CD8-positive, alpha-beta memory T cell (primary cell): ENCODE measurements around the gene FPR3. TPM values are rescaled to one million over a fixed set of nuclear protein-coding genes. Genes with fewer than 3 reads are reported as not detected.

ENCODE experiments used
- CTCF ChIA-PET: fragments of 350-600 bp; sonication (Branson Sonifier 250); formaldehyde crosslinking; loops from one replicate; lab custom pipeline; 2021; ENCODE audit warnings: antibody characterized with exemption; lab: Charles Lee
- POLR2A ChIA-PET: fragments of 350-600 bp; sonication (Branson Sonifier 250); formaldehyde crosslinking; loops from one replicate; lab custom pipeline; 2021; ENCODE audit warnings: antibody characterized with exemption; lab: Charles Lee
- DNase-seq, 5 donors: peaks; one replicate each; pipeline versions ENCODE4 v3.0.0 to v3.0.0-alpha.2; 2020 to 2022; ENCODE audit warnings: mixed read lengths in 1 of 5
- H3K27ac ChIP-seq: one replicate; pipeline ENCODE4 v1.7.0; 2013; ENCODE audit warnings: low read depth, mild to moderate bottlenecking, low read length, moderate library complexity
- H3K27me3 ChIP-seq: 2 replicates; pipeline ENCODE4 v1.7.0; 2013; ENCODE audit warnings: low read length, mild to moderate bottlenecking; ENCODE audit not compliant: insufficient read depth, poor library complexity, severe bottlenecking
- H3K36me3 ChIP-seq: 2 replicates; pipeline ENCODE4 v1.7.0; 2013; ENCODE audit warnings: mild to moderate bottlenecking, low read length, moderate library complexity; ENCODE audit not compliant: insufficient read depth
- H3K4me1 ChIP-seq: 2 replicates; pipeline ENCODE4 v1.7.0; 2013; ENCODE audit warnings: mild to moderate bottlenecking, low read length, moderate library complexity; ENCODE audit not compliant: insufficient read depth
- H3K4me3 ChIP-seq: 2 replicates; pipeline ENCODE4 v1.7.0; 2013; ENCODE audit warnings: mild to moderate bottlenecking, low read length
- H3K9me3 ChIP-seq: 2 replicates; pipeline ENCODE4 v1.7.0; 2013; ENCODE audit warnings: mild to moderate bottlenecking, low read length
- H3K27ac Mint-ChIP-seq, 8 donors: one replicate each; pipeline ENCODE4 v1.8.0; 2020 to 2021; ENCODE audit warnings: mixed read lengths in 8 of 8, mild to moderate bottlenecking in 6 of 8, inconsistent platforms in 3 of 8, moderate library complexity in 3 of 8
- H3K27me3 Mint-ChIP-seq, 2 donors: one replicate each; pipeline ENCODE4 v1.8.0; 2020 to 2021; ENCODE audit warnings: mixed read lengths in 2 of 2, mild to moderate bottlenecking in 1 of 2, moderate library complexity in 1 of 2
- H3K36me3 Mint-ChIP-seq, 3 donors: one replicate each; pipeline ENCODE4 v1.8.0; 2020 to 2021; ENCODE audit warnings: mixed read lengths in 3 of 3, inconsistent platforms in 1 of 3, mild to moderate bottlenecking in 1 of 3
- H3K4me1 Mint-ChIP-seq, 3 donors: one replicate each; pipeline ENCODE4 v1.8.0; 2020 to 2021; ENCODE audit warnings: mixed read lengths in 3 of 3, inconsistent platforms in 1 of 3, mild to moderate bottlenecking in 1 of 3
- H3K4me3 Mint-ChIP-seq, 7 donors: one replicate each; pipeline ENCODE4 v1.8.0; 2020 to 2021; ENCODE audit warnings: mixed read lengths in 7 of 7, mild to moderate bottlenecking in 6 of 7, moderate library complexity in 4 of 7, inconsistent platforms in 2 of 7
- H3K9me3 Mint-ChIP-seq, 5 donors: one replicate each; pipeline ENCODE4 v1.8.0; 2020 to 2022; ENCODE audit warnings: mixed read lengths in 5 of 5, mild to moderate bottlenecking in 3 of 5, moderate library complexity in 2 of 5, inconsistent platforms in 1 of 5
- polyA plus RNA-seq: library from polyadenylated mRNA; unstranded; fragments of 300-500 nt; fragmentation: Illumina TruSeq; gene quantifications from one replicate; pipeline ENCODE4 v1.2.3, GENCODE V29; 2021
- total RNA-seq, 2 experiments: library from RNA; stranded (reverse); gene quantifications; one replicate each; pipeline ENCODE4 v1.2.3, GENCODE V29; 2021

FPR3 gene
- total and polyA plus RNA-seq, 3 experiments from 2014 or later = 1.1 to 1.3 TPM; not detected in 1

GRCh38 chr19:51777570-51778462, 17.1 kb upstream of the FPR3 start:
- no peaks in the 10 kb centered on the region for H3K36me3 Mint-ChIP-seq
- H3K36me3 ChIP-seq = no peaks in the 10 kb centered on the region
- H3K4me3 Mint-ChIP-seq = no peak overlapping the region
- H3K27me3 Mint-ChIP-seq = peaks cover 21 to 70% of the 10 kb centered on the region in 2 donors
- H3K27me3 ChIP-seq = no peaks in the 10 kb centered on the region
- peaks cover 0 to 4% (median 3%) of the 10 kb centered on the region in 3 donors for H3K4me1 Mint-ChIP-seq
- H3K4me3 ChIP-seq = no peak overlapping the region
- DNase-seq = peak in 2 of 5 donors; percentile 11 to 27
- no peaks in the 10 kb centered on the region for H3K4me1 ChIP-seq
- ChIA-PET POLR2A (no interaction called here), CTCF (interaction anchor here (1.0 to 1.4 kb wide), 4 partner anchors 25 to 356 kb away, joined by 3 to 4 read pairs (median 3); no protein-coding TSS in a partner anchor)
- H3K9me3 ChIP-seq = no peaks in the 10 kb centered on the region
- H3K27ac ChIP-seq = no peak overlapping the region
- no peak overlapping the region for H3K27ac Mint-ChIP-seq
- peaks cover 0 to 15% (median 4%) of the 10 kb centered on the region in 5 donors for H3K9me3 Mint-ChIP-seq

- CTCF ChIA-PET = no interaction called here
- no peak for DNase-seq
- Mint-ChIP-seq H3K4me3 (no peak overlapping the region), H3K9me3 (peaks cover 0 to 10% (median 4%) of the 10 kb centered on the region in 5 donors), H3K4me1 (peaks cover 0 to 4% (median 3%) of the 10 kb centered on the region in 3 donors), H3K27ac (no peak overlapping the region), H3K36me3 (no peaks in the 10 kb centered on the region), H3K27me3 (peaks cover 20 to 60% of the 10 kb centered on the region in 2 donors)
- no peak overlapping the region for H3K27ac ChIP-seq
- no peaks in the 10 kb centered on the region for H3K9me3 ChIP-seq
- no peaks in the 10 kb centered on the region for H3K36me3 ChIP-seq
- no peak overlapping the region for H3K4me3 ChIP-seq
- no peaks in the 10 kb centered on the region for H3K4me1 ChIP-seq
- no peaks in the 10 kb centered on the region for H3K27me3 ChIP-seq
- POLR2A ChIA-PET = no interaction called here
These were observed 15.8 kb upstream of the FPR3 start for GRCh38 chr19:51779181-51779580.

- no peak overlapping the region for H3K4me3 ChIP-seq
- H3K27ac ChIP-seq = no peak overlapping the region
- Mint-ChIP-seq H3K4me3 (no peak overlapping the region), H3K4me1 (peaks cover 0 to 4% (median 3%) of the 10 kb centered on the region in 3 donors), H3K9me3 (peaks cover 0 to 8% (median 2%) of the 10 kb centered on the region in 5 donors), H3K27me3 (peaks cover 18 to 58% of the 10 kb centered on the region in 2 donors), H3K27ac (no peak overlapping the region), H3K36me3 (no peaks in the 10 kb centered on the region)
- ChIA-PET CTCF (no interaction called here), POLR2A (no interaction called here)
- H3K36me3 ChIP-seq = no peaks in the 10 kb centered on the region
- H3K4me1 ChIP-seq = no peaks in the 10 kb centered on the region
- no peaks in the 10 kb centered on the region for H3K27me3 ChIP-seq
- DNase-seq = no peak
- H3K9me3 ChIP-seq = no peaks in the 10 kb centered on the region
These were observed 15.3 kb upstream of the FPR3 start for GRCh38 chr19:51779703-51780102.

GRCh38 chr19:51780270-51780669, 14.7 kb upstream of the FPR3 start:
- Mint-ChIP-seq H3K36me3 (no peaks in the 10 kb centered on the region), H3K9me3 (peaks cover 0 to 8% (median 2%) of the 10 kb centered on the region in 5 donors), H3K4me3 (no peak overlapping the region), H3K4me1 (peaks cover 0 to 4% (median 3%) of the 10 kb centered on the region in 3 donors), H3K27me3 (peaks cover 15 to 52% of the 10 kb centered on the region in 2 donors), H3K27ac (no peak overlapping the region)
- Histone ChIP-seq H3K4me1 (no peaks in the 10 kb centered on the region), H3K27ac (no peak overlapping the region), H3K27me3 (no peaks in the 10 kb centered on the region), H3K36me3 (no peaks in the 10 kb centered on the region), H3K9me3 (no peaks in the 10 kb centered on the region), H3K4me3 (no peak overlapping the region)
- POLR2A ChIA-PET = no interaction called here
- no peak for DNase-seq
- CTCF ChIA-PET = no interaction called here

GRCh38 chr19:51781999-51782398, 13.0 kb upstream of the FPR3 start:
- DNase-seq = no peak
- no peaks in the 10 kb centered on the region for H3K9me3 ChIP-seq
- no peaks in the 10 kb centered on the region for H3K4me1 ChIP-seq
- no peak overlapping the region for H3K4me3 Mint-ChIP-seq
- ChIA-PET POLR2A (no interaction called here), CTCF (no interaction called here)
- peaks cover 0 to 4% (median 3%) of the 10 kb centered on the region in 3 donors for H3K4me1 Mint-ChIP-seq
- H3K27me3 ChIP-seq = no peaks in the 10 kb centered on the region
- H3K27me3 Mint-ChIP-seq = peaks cover 9 to 37% of the 10 kb centered on the region in 2 donors
- H3K36me3 ChIP-seq = no peaks in the 10 kb centered on the region
- H3K4me3 ChIP-seq = no peak overlapping the region
- peaks cover 0 to 2% (median 0%) of the 10 kb centered on the region in 5 donors for H3K9me3 Mint-ChIP-seq
- H3K27ac ChIP-seq = no peak overlapping the region
- no peaks in the 10 kb centered on the region for H3K36me3 Mint-ChIP-seq
- H3K27ac Mint-ChIP-seq = no peak overlapping the region

- ChIA-PET CTCF (no interaction called here), POLR2A (no interaction called here)
- peaks cover 4 to 8% (median 5%) of the 10 kb centered on the region in 5 donors for H3K9me3 Mint-ChIP-seq
- H3K4me3 Mint-ChIP-seq = no peak overlapping the region
- no peaks in the 10 kb centered on the region for H3K36me3 Mint-ChIP-seq
- Histone ChIP-seq H3K4me3 (no peak overlapping the region), H3K27me3 (no peaks in the 10 kb centered on the region), H3K36me3 (no peaks in the 10 kb centered on the region), H3K4me1 (no peaks in the 10 kb centered on the region), H3K27ac (no peak overlapping the region), H3K9me3 (no peaks in the 10 kb centered on the region)
- no peaks in the 10 kb centered on the region for H3K4me1 Mint-ChIP-seq
- peaks cover 3 to 32% of the 10 kb centered on the region in 2 donors for H3K27me3 Mint-ChIP-seq
- DNase-seq = no peak
- no peak overlapping the region for H3K27ac Mint-ChIP-seq
These were observed 11.6 kb upstream of the FPR3 start for GRCh38 chr19:51783372-51783771.

- no peaks in the 10 kb centered on the region for H3K27me3 ChIP-seq
- ChIA-PET CTCF (no interaction called here), POLR2A (no interaction called here)
- no peak overlapping the region for H3K4me3 ChIP-seq
- no peaks in the 10 kb centered on the region for H3K36me3 ChIP-seq
- no peak for DNase-seq
- Mint-ChIP-seq H3K4me3 (no peak overlapping the region), H3K27ac (no peak overlapping the region), H3K27me3 (peaks cover 3 to 24% of the 10 kb centered on the region in 2 donors), H3K4me1 (no peaks in the 10 kb centered on the region), H3K36me3 (no peaks in the 10 kb centered on the region), H3K9me3 (peaks cover 4 to 8% (median 7%) of the 10 kb centered on the region in 5 donors)
- H3K27ac ChIP-seq = no peak overlapping the region
- no peaks in the 10 kb centered on the region for H3K4me1 ChIP-seq
- no peaks in the 10 kb centered on the region for H3K9me3 ChIP-seq
These were observed 10.7 kb upstream of the FPR3 start for GRCh38 chr19:51784109-51784785.
